ENCODE results near the gene SRM.
"Not testable (repeated sequence)": the region's sequence is repeated elsewhere in the genome, so short reads cannot be mapped to it uniquely, and the experiment has no call there.

The SRM gene

GRCh38 chr1:11063937-11064537, 4.2 kb upstream of the SRM start:
- not testable (repeated sequence) for DNase-seq

GRCh38 chr1:11062965-11063401, 3.2 kb upstream of the SRM start:
- no peak for DNase-seq

- no peak for DNase-seq
Measured at GRCh38 chr1:11061652-11062365, 2.0 kb upstream of the SRM start.

- DNase-seq = no peak
Measured at GRCh38 chr1:11059155-11059967, 457 bp downstream of the SRM start.

- DNase-seq = no peak
Measured at GRCh38 chr1:11058595-11059154, 1.1 kb downstream of the SRM start.

DNA sequence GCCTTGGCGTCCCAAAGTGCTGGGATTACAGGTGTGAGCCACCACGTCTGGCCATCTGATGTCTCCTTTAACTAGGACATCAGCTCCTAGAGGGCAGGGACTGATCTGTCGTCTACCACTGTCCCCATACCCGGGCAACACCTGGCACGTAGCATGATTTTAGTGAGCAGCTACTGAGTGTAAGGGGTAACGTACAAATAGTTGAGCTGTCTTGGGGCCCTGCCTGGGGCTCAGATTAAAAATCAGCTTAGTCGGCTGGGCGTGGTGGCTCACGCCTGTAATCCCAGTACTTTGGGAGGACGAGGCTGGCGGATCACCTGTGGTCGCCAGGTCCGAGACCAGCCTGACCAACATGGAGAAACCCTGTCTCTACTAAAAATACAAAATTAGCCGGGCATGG, 1.8 kb downstream of the SRM start:
- no peak for DNase-seq

DNA sequence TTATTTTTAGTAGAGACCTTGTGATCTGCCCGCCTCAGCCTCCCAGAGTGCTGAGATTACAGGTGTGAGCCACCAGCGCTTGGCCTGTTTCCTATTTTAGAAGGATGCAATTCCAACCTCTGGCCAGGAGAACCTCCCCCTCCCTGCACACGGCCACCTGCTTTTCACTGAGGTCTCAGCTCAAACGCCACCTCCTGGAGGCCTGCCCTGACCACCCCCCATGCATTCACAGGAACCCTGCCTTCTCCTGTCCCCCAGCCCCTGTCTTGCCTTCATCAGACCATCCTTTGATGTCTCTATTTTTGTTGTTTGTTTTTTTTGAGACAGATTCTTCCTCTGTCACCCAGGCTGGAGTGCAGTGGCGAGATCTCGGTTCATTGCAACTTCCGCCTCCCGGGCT, 2.3 kb downstream of the SRM start:
- DNase-seq = no peak

- DNase-seq = no peak
Measured at GRCh38 chr1:11056504-11056903, 3.3 kb downstream of the SRM start.

GRCh38 chr1:11055676-11056075, 4.1 kb downstream of the SRM start:
- no peak for DNase-seq

- no peak for DNase-seq
Measured at GRCh38 chr1:11054666-11055065, 5.2 kb downstream of the SRM start.

DNA sequence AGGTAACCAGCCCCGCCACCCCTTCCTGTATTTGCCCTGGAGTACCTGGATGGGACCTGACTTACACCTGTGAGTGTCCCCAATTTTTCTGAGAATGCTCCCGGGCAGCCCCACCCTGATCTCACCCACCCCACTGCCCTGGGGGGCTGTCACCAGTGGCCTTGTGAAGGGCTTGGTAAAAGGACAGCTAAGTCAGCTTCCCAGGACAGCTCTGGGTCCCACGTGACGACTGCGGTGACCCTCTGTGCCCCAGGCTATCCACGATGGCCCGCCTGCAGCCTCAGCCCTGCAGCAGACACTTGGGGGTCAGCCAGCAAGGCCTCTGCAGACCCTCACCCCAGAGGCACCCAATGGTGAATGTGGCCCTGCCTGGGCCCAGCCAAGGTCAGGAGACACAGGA, 5.6 kb downstream of the SRM start:
- DNase-seq = no peak

- DNase-seq = no peak
Measured at GRCh38 chr1:11053758-11054137, 6.1 kb downstream of the SRM start.

GRCh38 chr1:11052839-11053757, 6.7 kb downstream of the SRM start:
- no peak for DNase-seq

DNA sequence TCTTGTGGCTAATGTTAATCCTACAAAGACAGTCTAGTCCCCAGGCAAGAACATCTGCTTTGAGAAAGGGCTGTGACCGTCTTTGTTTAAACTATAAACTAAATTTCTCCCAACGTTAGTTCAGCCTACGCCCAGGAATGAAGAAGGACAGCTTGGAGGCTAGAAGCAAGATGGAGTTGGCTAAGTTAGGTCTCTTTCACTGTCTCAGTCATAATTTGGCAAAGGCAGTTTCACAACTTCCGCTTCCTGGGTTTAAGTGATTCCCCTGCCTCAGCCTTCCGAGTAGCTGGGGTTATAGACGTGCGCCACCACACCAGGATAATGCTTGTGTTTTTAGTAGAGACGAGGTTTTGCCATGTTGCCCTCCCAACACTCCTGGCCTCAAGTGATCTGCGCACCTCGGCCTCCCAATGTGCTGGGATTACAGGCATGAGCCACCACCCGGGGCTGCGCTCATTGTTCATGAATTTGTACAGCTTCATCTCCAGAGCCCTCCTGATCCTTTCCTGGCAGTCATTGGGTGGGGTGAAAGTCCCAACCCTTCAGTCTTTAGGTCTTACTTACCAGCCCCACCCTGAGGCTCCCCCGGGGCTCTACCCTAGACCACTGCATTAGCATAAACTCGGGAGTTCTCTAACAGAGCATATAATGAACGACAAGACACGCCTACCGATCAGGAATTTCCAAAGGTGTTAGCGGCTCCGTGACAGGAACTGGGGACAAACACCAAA, 7.9 kb downstream of the SRM start:
- DNase-seq = no peak

DNA sequence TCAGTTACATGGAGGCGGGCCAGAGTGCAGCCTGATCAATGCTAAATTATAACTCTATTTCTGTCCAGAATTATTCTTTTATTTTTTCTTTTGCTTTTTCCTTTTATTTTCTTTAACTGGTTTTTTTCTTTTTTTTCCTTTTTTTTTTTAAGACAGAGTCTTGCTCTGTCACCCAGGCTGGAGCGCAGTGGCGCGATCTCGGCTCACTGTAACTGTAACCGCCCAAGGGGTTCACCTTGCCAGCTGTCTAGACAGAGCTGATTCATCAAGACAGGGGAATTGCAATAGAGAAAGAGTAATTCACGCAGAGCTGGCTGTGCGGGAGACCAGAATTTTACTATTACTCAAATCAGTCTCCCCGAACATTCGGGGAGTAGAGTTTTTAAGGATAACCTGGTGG, 8.7 kb downstream of the SRM start:
- DNase-seq = not testable (repeated sequence)

DNA sequence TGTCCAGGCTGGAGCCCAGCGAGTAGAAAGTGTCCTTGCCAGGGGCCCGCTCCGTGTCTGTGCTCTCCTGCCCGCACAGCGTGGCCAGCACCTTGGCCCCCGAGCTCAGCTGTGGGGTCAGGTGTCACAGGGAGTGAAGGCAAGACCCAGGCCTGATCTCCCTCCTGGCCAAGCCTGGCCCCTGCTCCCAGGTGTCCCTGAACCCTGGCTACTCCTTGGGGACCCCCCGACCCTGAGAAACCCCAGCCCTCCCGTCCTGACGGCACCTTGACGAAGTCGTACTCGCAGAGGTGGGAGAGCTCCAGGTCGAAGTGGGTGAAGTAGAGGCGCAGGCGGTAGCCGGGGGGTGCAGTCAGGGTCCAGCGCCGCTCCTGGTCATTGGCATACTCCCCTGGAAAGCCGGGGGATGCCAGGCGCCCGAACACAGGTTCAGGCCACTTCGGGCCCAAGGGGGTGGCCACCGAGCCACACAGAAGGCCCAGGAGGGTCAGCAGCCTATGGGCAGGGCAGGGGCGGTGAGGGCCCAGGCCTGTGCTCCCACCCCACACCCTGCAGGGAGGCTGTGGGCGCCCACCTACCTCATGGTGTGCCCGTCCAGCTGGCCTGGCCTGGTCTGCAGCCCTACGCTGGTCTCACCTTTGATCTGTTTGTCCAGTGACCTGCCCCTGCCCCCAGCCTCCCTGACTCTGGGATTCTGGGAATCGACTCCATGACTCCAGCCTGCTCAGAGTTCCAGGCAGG, 13.0 kb downstream of the SRM start, which contains the start of gene MASP2:
Gene MASP2, minus strand, starts transcription at position 615 of the 741 bp plus-strand sequence. Its CDS starts 32 bp downstream, at position 583.
- no peak for DNase-seq

GRCh38 chr1:11046270-11046566, 13.6 kb downstream of the SRM start:
- no peak for DNase-seq

GRCh38 chr1:11045428-11046269, 14.2 kb downstream of the SRM start:
- no peak for DNase-seq

- DNase-seq = no peak
Measured at GRCh38 chr1:11044849-11045427, 14.9 kb downstream of the SRM start.
